Neuronal stem cell (in vitro differentiated cells): ENCODE data around the gene ARL6IP1.
"Not testable (repeated sequence)": the region's sequence is repeated elsewhere in the genome, so short reads cannot be mapped to it uniquely, and the experiment has no call there.

Source experiments
- DNase-seq: peaks from one replicate; pipeline ENCODE4 v3.0.0-alpha.2; 2013; ENCODE audit warnings: low spot score
- H2AFZ ChIP-seq: one replicate; pipeline ENCODE4 v1.6.1; 2013; ENCODE audit warnings: mild to moderate bottlenecking, low read length, inconsistent platforms
- H2AK5ac ChIP-seq: 2 replicates; pipeline ENCODE4 v1.6.1; 2013; ENCODE audit warnings: low read depth, mild to moderate bottlenecking, inconsistent platforms, low read length, moderate library complexity, mixed read lengths
- H2BK120ac ChIP-seq: 2 replicates; pipeline ENCODE4 v1.6.1; 2013; ENCODE audit warnings: low read depth, mild to moderate bottlenecking, inconsistent platforms, low read length, moderate library complexity, mixed read lengths
- H2BK12ac ChIP-seq: one replicate; pipeline ENCODE4 v1.6.1; 2013; ENCODE audit warnings: low read length, inconsistent platforms
- H2BK15ac ChIP-seq: 2 replicates; pipeline ENCODE4 v1.6.1; 2013; ENCODE audit warnings: mild to moderate bottlenecking, low read length, inconsistent platforms, mixed read lengths
- H2BK5ac ChIP-seq: one replicate; pipeline ENCODE4 v1.6.1; 2013; ENCODE audit warnings: inconsistent platforms, mild to moderate bottlenecking, low read length, moderate library complexity
- H3K14ac ChIP-seq: one replicate; pipeline ENCODE4 v1.6.1; 2013; ENCODE audit warnings: low read length, inconsistent platforms
- H3K18ac ChIP-seq: 2 replicates; pipeline ENCODE4 v1.6.1; 2013; ENCODE audit warnings: low read length, inconsistent platforms
- H3K23ac ChIP-seq: 2 replicates; pipeline ENCODE4 v1.6.1; 2013; ENCODE audit warnings: low read depth, mild to moderate bottlenecking, mixed read lengths, low read length, inconsistent platforms; ENCODE audit not compliant: poor library complexity
- H3K27ac ChIP-seq: replicated peaks from 3 replicates; pipeline ENCODE4 v1.5.1; 2013; ENCODE audit warnings: low read length, inconsistent platforms
- H3K27me3 ChIP-seq, 3 experiments: 2 replicates each; pipeline ENCODE4 v1.6.1; 2013; ENCODE audit warnings: low read length in 3 of 3, mild to moderate bottlenecking in 2 of 3, inconsistent platforms in 1 of 3, low read depth in 1 of 3, mixed read lengths in 1 of 3, moderate library complexity in 1 of 3; ENCODE audit not compliant: control insufficient read depth in 3 of 3, insufficient read depth in 3 of 3
- H3K36me3 ChIP-seq, 2 donors: replicated peaks in 1 of 2; 2 replicates each; pipeline ENCODE4 v1.6.1; 2013; ENCODE audit warnings: low read length in 2 of 2; ENCODE audit not compliant: control insufficient read depth in 2 of 2, insufficient read depth in 2 of 2
- H3K4ac ChIP-seq: 2 replicates; pipeline ENCODE4 v1.6.1; 2013; ENCODE audit warnings: inconsistent platforms, mild to moderate bottlenecking, low read length, moderate library complexity
- H3K4me1 ChIP-seq, 2 donors: 1 replicate in 1 of 2; 2 replicates in 1 of 2; pipeline ENCODE4 v1.6.1; 2013; ENCODE audit warnings: low read length in 2 of 2, low read depth in 1 of 2; ENCODE audit not compliant: control insufficient read depth in 2 of 2, insufficient read depth in 1 of 2
- H3K4me2 ChIP-seq: one replicate; pipeline ENCODE4 v1.6.1; 2013; ENCODE audit warnings: mild to moderate bottlenecking, low read length, inconsistent platforms; ENCODE audit not compliant: insufficient read depth, poor library complexity, severe bottlenecking
- H3K4me3 ChIP-seq, 2 donors: 2 replicates each; pipeline ENCODE4 v1.5.1; 2013; ENCODE audit warnings: low read length in 2 of 2, mild to moderate bottlenecking in 2 of 2, inconsistent platforms in 1 of 2, moderate library complexity in 1 of 2
- H3K79me1 ChIP-seq: one replicate; pipeline ENCODE4 v1.6.1; 2013; ENCODE audit warnings: low read depth, mild to moderate bottlenecking, inconsistent platforms, low read length, moderate library complexity
- H3K9ac ChIP-seq: one replicate; pipeline ENCODE4 v1.6.1; 2013; ENCODE audit warnings: mild to moderate bottlenecking, low read depth, low read length, inconsistent platforms; ENCODE audit not compliant: poor library complexity
- H3K9me3 ChIP-seq, 2 donors: replicated peaks in 1 of 2; 2 replicates each; pipeline versions ENCODE3 to v1.6.1; 2013; ENCODE audit warnings: low read length in 2 of 2, mild to moderate bottlenecking in 2 of 2, inconsistent platforms in 1 of 2, low read depth in 1 of 2, mixed read lengths in 1 of 2, moderate library complexity in 1 of 2; ENCODE audit not compliant: control insufficient read depth in 2 of 2, insufficient read depth in 1 of 2
- H4K8ac ChIP-seq: one replicate; pipeline ENCODE4 v1.6.1; 2013; ENCODE audit warnings: low read depth, mild to moderate bottlenecking, inconsistent platforms, low read length, moderate library complexity
- H4K91ac ChIP-seq: one replicate; pipeline ENCODE4 v1.6.1; 2013; ENCODE audit warnings: low read length, low read depth, mild to moderate bottlenecking, inconsistent platforms; ENCODE audit not compliant: poor library complexity
- WGBS, 2 donors: extraction: QIAGEN DNeasy Blood & Tissue Kit; methylation state at CpG; one replicate each; pipeline ENCODE4 v1.1.7; 2013; ENCODE audit warnings: missing lambda C conversion rate in 2 of 2, mixed read lengths in 1 of 2; ENCODE audit not compliant: insufficient read length in 2 of 2, insufficient replicate concordance in 1 of 2; ENCODE audit errors: extremely low coverage in 2 of 2; 5-methylcytosine and 5-hydroxymethylcytosine counted together

ARL6IP1 gene

DNA sequence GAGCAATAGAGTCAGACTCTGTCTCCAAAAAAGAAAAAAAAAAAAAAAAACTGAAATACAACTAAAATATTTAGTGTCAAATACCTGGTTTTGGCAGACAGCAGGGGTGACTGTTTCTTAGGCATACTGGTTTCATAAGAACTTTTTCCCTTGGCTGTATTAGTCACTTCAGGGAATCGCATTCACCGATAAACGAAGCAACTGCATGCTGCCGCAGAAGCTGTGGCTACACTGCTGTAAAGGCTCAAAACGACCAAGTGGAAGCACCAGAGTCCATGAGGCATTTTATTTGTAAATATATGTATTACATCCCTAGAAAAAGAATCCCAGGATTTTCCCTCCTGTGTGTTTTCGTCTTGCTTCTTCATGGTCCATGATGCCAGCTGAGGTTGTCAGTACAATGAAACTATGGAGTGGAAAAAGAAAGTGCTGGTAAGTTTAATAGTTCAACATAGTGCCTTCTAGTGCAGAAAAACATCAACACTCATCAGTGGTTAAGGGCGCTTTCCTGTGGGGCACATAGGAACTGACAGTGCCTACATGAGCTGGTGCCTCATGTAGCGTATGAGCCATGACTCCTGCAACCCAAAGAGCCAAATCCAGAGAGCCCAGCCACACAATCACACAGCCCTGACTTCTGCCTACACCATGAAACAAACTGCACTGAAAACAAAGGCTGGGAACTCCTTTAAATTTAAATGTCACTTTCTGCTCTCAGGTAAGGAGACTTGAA, 18.5 kb downstream of the ARL6IP1 start:
- no peak overlapping the region for H2BK15ac ChIP-seq
- H3K27ac ChIP-seq = no peak overlapping the region
- H2BK12ac ChIP-seq = no peak overlapping the region
- WGBS, 2 donors = no CpG with 5 or more reads among the region's 8 CpGs
- no peak overlapping the region for H2BK120ac ChIP-seq
- H3K14ac ChIP-seq = no peak overlapping the region
- H4K91ac ChIP-seq = no peak overlapping the region
- DNase-seq = no peak
- peaks cover 2% of the 10 kb centered on the region for H3K79me1 ChIP-seq
- H3K4me1 ChIP-seq = peaks cover 4 to 5% of the 10 kb centered on the region in 2 donors
- H3K9me3 ChIP-seq = no peaks in the 10 kb centered on the region
- no peaks in the 10 kb centered on the region for H3K27me3 ChIP-seq
- no peak overlapping the region for H3K23ac ChIP-seq
- H3K4ac ChIP-seq = no peak overlapping the region
- no peak overlapping the region for H2BK5ac ChIP-seq
- peaks cover 42 to 62% of the 10 kb centered on the region in 2 donors for H3K36me3 ChIP-seq
- no peak overlapping the region for H4K8ac ChIP-seq
- no peak overlapping the region for H3K4me2 ChIP-seq
- H2AFZ ChIP-seq = no peak overlapping the region
- no peak overlapping the region for H3K4me3 ChIP-seq
- no peak overlapping the region for H3K9ac ChIP-seq
- no peak overlapping the region for H3K18ac ChIP-seq
- no peak overlapping the region for H2AK5ac ChIP-seq

DNA sequence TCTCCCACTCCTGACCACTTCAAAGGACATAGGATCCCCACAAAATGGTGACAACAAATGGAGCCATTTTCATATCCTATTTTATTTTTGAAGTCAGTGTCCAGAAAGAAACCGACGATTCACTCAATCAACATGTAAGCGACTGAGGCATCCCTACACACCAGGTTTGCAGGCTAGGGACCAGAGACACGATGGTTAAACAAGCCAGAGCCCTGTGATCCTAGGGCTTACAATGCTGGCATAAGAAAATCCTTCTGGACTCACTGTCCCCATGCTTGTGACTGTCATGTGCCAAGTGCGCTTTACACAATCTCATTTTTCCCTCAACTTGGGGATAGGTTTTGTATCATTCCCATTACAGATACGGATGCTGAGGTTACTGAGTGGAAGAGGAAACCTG, 20.1 kb downstream of the ARL6IP1 start:
- not testable (repeated sequence) for H3K4ac ChIP-seq, H3K4me1 ChIP-seq, H3K18ac ChIP-seq, H3K27ac ChIP-seq, H4K91ac ChIP-seq, H2AK5ac ChIP-seq, H4K8ac ChIP-seq, H3K9me3 ChIP-seq, H3K23ac ChIP-seq, DNase-seq, H2BK15ac ChIP-seq, H3K79me1 ChIP-seq, H2BK5ac ChIP-seq, H3K4me3 ChIP-seq, H2BK120ac ChIP-seq, H3K27me3 ChIP-seq, H2AFZ ChIP-seq, H3K14ac ChIP-seq, H3K9ac ChIP-seq, H3K4me2 ChIP-seq, H2BK12ac ChIP-seq
- no CpG with 5 or more reads among the region's 6 CpGs for WGBS, 2 donors
- peaks cover 29 to 46% of the 10 kb centered on the region in 2 donors for H3K36me3 ChIP-seq

DNA sequence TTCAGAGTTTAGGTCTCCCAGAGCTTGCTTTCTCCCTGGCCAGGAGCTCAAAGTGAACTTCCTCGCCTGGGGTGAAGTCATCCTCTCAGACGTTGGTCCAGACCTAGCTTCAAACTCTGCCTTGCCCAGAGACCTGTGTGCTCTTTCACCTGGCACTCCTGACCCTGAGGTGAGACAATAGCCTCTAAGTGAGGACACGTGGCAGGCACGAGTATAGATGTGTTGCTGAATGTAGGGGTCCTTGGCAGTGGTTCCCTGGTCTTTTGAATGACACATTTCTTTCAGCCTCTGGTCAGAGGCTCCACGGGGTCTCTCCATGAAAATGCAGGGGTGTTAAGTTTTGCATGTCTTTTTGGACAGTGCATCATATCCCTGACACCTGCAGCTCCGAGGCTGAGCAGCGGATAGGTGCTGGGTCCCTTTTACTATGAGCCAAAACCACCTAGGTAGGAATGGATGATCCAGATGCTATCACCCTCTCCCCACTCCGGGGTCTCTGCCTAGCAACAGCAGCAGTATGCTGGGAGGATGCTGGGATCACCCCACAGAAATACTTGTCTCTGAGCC, 20.8 kb downstream of the ARL6IP1 start:
- not testable (repeated sequence) for H2BK120ac ChIP-seq, H2BK5ac ChIP-seq, H3K18ac ChIP-seq, H3K4me1 ChIP-seq, H3K27ac ChIP-seq, H3K14ac ChIP-seq, H3K4ac ChIP-seq, H3K79me1 ChIP-seq, H4K91ac ChIP-seq, H3K4me3 ChIP-seq, H2AK5ac ChIP-seq, H2AFZ ChIP-seq, DNase-seq, H2BK12ac ChIP-seq, H3K9me3 ChIP-seq, H3K4me2 ChIP-seq, H3K23ac ChIP-seq, H3K9ac ChIP-seq, H3K27me3 ChIP-seq, H4K8ac ChIP-seq, H2BK15ac ChIP-seq
- H3K36me3 ChIP-seq = peaks cover 22 to 39% of the 10 kb centered on the region in 2 donors
- WGBS, 2 donors = no CpG with 5 or more reads among the region's 8 CpGs

DNA sequence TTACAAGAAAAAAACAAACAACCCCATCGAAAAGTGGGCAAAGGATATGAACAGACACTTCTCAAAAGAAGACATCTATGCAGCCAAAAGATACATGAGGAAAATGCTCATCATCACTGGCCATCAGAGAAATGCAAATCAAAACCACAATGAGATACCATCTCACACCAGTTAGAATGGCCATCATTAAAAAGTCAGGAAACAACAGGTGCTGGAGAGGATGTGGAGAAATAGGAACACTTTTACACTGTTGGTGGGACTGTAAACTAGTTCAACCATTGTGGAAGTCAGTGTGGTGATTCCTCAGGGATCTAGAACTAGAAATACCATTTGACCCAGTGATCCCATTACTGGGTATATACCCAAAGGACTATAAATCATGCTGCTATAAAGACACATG, 23.7 kb downstream of the ARL6IP1 start:
- not testable (repeated sequence) for H4K91ac ChIP-seq, H3K18ac ChIP-seq, H3K79me1 ChIP-seq, H2BK12ac ChIP-seq, H3K4me1 ChIP-seq, H3K4me3 ChIP-seq, H2AFZ ChIP-seq, H2BK120ac ChIP-seq, H3K9ac ChIP-seq, DNase-seq, H3K23ac ChIP-seq, H4K8ac ChIP-seq, H3K14ac ChIP-seq, H3K4ac ChIP-seq, H3K4me2 ChIP-seq, H2BK15ac ChIP-seq, H2BK5ac ChIP-seq, H2AK5ac ChIP-seq, H3K27ac ChIP-seq, H3K27me3 ChIP-seq, H3K9me3 ChIP-seq
- WGBS, 2 donors = no CpG with 5 or more reads among the region's 1 CpG
- peaks cover under 1 to 10% of the 10 kb centered on the region in 2 donors for H3K36me3 ChIP-seq
